MM.1S (cell line): ENCODE measurements around the gene TNMD.

Source experiments
- DNase-seq: peaks from one replicate; pipeline ENCODE4 v3.0.0-alpha.2; 2015
- H2AFZ ChIP-seq: fragments of 300-600 bp; sonication (generic); 2 replicates; pipeline ENCODE4 v1.6.0; 2016; ENCODE audit warnings: antibody characterized with exemption, low read length
- H3F3A ChIP-seq: fragments of 300-600 bp; sonication (generic); 2 replicates; pipeline ENCODE4 v1.6.1; 2016; ENCODE audit warnings: mild to moderate bottlenecking, antibody characterized with exemption, low read length, moderate library complexity, mixed read lengths; ENCODE audit not compliant: insufficient read depth
- H3K27ac ChIP-seq: fragments of 300-600 bp; sonication (generic); 2 replicates; pipeline ENCODE4 v1.5.1; 2016; ENCODE audit warnings: mild to moderate bottlenecking, low read length
- H3K27me3 ChIP-seq: fragments of 300-600 bp; sonication (generic); replicated peaks from 2 replicates; pipeline ENCODE4 v1.6.0; 2016; ENCODE audit warnings: low read length; ENCODE audit not compliant: insufficient read depth
- H3K36me3 ChIP-seq: fragments of 300-600 bp; sonication (generic); replicated peaks from 2 replicates; pipeline ENCODE4 v1.6.1; 2016; ENCODE audit warnings: mild to moderate bottlenecking, low read length, mixed read lengths; ENCODE audit not compliant: insufficient read depth
- H3K4me1 ChIP-seq: fragments of 300-600 bp; sonication (generic); 2 replicates; pipeline ENCODE4 v1.6.1; 2016; ENCODE audit warnings: low read length, mixed read lengths
- H3K4me2 ChIP-seq: fragments of 300-600 bp; sonication (generic); 2 replicates; pipeline ENCODE4 v1.6.0; 2016; ENCODE audit warnings: low read depth, low read length
- H3K4me3 ChIP-seq: fragments of 300-600 bp; sonication (generic); 2 replicates; pipeline ENCODE4 v1.5.1; 2016; ENCODE audit warnings: low read length, mixed read lengths
- H3K79me2 ChIP-seq: fragments of 300-600 bp; sonication (generic); 2 replicates; pipeline ENCODE4 v1.6.1; 2016; ENCODE audit warnings: mixed run types, low read length, mixed read lengths
- H3K9ac ChIP-seq: fragments of 300-600 bp; sonication (generic); 2 replicates; pipeline ENCODE4 v1.6.1; 2016; ENCODE audit warnings: low read length, mixed read lengths
- H3K9me2 ChIP-seq: fragments of 300-600 bp; sonication (generic); replicated peaks from 2 replicates; pipeline ENCODE4 v1.6.1; 2016; ENCODE audit warnings: mild to moderate bottlenecking, low read length, mixed read lengths; ENCODE audit not compliant: insufficient read depth
- H3K9me3 ChIP-seq: fragments of 300-600 bp; sonication (generic); replicated peaks from 2 replicates; pipeline ENCODE4 v1.6.1; 2016; ENCODE audit warnings: mild to moderate bottlenecking, low read length, mixed read lengths; ENCODE audit not compliant: insufficient read depth
- H4K20me1 ChIP-seq: fragments of 300-600 bp; sonication (generic); 2 replicates; pipeline ENCODE4 v1.6.1; 2016; ENCODE audit warnings: mild to moderate bottlenecking, low read length, moderate library complexity, mixed read lengths; ENCODE audit not compliant: insufficient read depth
- EZH2 ChIP-seq: fragments of 300-600 bp; sonication (generic); optimal IDR thresholded peaks from 2 replicates; pipeline ENCODE3; 2017; ENCODE audit warnings: low read depth, mild to moderate bottlenecking, antibody characterized with exemption, low read length, mixed read lengths
- EZH2phosphoT487 ChIP-seq: fragments of 300-600 bp; sonication (generic); IDR thresholded peaks from 2 replicates; pipeline ENCODE4 v1.6.1; 2018; ENCODE audit warnings: antibody characterized with exemption, low read length
- TF ChIP-seq, protein P1 (sequence below): fragments of 300-600 bp; sonication (generic); IDR thresholded peaks from 2 replicates; pipeline ENCODE4 v1.5.1; 2016; ENCODE audit warnings: antibody characterized with exemption, low read length, mixed read lengths

TNMD gene

GRCh38 chrX:100643956-100644860 is 59.5 kb downstream of the TNMD start, which contains the start of gene SRPX2:
TSS of gene SRPX2 (plus strand) at chrX:100644199. CDS start at chrX:100646323, 2,124 bp downstream.
- Histone ChIP-seq H3F3A (no peaks in the 10 kb centered on the region), H2AFZ (no peak within 1 kb of the TSS), H4K20me1 (no peaks in the 10 kb centered on the region), H3K9me3 (no peaks in the 10 kb centered on the region), H3K36me3 (no peaks in the 10 kb centered on the region), H3K9me2 (no peaks in the 10 kb centered on the region), H3K4me1 (no peaks in the 10 kb centered on the region), H3K9ac (no peak within 1 kb of the TSS), H3K4me3 (no peak within 1 kb of the TSS), H3K79me2 (no peaks in the 10 kb centered on the region), H3K4me2 (no peak within 1 kb of the TSS), H3K27ac (no peak within 1 kb of the TSS), H3K27me3 (no peaks in the 10 kb centered on the region)
- no peak for DNase-seq
- TF ChIP-seq EZH2 (no peak), EZH2phosphoT487 (no peak)
- TF ChIP-seq, protein P1, sequence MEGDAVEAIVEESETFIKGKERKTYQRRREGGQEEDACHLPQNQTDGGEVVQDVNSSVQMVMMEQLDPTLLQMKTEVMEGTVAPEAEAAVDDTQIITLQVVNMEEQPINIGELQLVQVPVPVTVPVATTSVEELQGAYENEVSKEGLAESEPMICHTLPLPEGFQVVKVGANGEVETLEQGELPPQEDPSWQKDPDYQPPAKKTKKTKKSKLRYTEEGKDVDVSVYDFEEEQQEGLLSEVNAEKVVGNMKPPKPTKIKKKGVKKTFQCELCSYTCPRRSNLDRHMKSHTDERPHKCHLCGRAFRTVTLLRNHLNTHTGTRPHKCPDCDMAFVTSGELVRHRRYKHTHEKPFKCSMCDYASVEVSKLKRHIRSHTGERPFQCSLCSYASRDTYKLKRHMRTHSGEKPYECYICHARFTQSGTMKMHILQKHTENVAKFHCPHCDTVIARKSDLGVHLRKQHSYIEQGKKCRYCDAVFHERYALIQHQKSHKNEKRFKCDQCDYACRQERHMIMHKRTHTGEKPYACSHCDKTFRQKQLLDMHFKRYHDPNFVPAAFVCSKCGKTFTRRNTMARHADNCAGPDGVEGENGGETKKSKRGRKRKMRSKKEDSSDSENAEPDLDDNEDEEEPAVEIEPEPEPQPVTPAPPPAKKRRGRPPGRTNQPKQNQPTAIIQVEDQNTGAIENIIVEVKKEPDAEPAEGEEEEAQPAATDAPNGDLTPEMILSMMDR: no peak

DNA sequence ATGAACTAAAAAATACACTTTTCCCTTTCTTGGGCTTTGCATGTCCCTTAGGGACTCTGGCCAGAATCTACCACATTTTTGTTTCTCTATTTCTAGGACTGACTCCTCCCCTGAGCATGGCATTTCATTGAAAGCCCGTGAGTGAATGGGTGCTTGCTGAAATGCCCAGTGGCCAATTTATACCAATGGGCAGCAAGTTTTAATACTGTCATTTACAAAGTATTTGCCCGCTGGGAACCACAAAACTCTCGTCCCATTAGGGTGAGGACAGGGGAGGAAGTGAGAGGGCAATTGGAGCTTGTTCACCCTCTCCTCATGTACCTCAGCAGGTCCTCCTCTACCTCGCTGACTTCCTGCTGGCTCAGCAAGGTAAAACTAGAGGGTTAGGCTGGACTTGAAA is 60.4 kb downstream of the TNMD start:
- Histone ChIP-seq H3K27me3 (no peaks in the 10 kb centered on the region), H2AFZ (no peak overlapping the region), H3K4me3 (no peak overlapping the region), H3K36me3 (no peaks in the 10 kb centered on the region), H3K9me2 (no peaks in the 10 kb centered on the region), H3K27ac (no peak overlapping the region), H3K9me3 (no peaks in the 10 kb centered on the region), H3K4me2 (no peak overlapping the region), H3F3A (no peaks in the 10 kb centered on the region), H3K4me1 (no peaks in the 10 kb centered on the region), H4K20me1 (no peaks in the 10 kb centered on the region), H3K79me2 (no peaks in the 10 kb centered on the region), H3K9ac (no peak overlapping the region)
- TF ChIP-seq EZH2phosphoT487 (no peak), EZH2 (no peak)
- TF ChIP-seq, protein P1: no peak
- no peak for DNase-seq

DNA sequence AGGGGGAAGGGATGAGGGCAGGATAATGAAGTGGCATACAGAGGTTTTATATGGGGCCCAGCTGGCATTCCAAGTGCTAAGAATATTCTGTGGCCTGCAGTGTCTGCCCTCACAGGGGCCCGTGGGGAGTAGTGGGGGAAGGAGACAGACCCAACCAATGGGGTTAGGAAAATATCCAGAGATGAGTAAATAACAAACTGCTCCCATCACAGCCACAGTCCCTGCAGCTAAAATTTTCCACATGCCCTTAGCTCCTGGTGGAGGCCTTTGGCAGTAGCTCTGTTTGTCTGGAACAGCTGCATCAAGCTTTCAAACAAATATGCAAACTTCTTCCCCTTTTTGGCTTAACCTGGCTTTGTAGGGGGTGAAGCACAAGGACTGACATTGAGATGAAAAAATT is 62.4 kb downstream of the TNMD start:
- H3K4me3 ChIP-seq: no peak overlapping the region

More for the DNA sequence above, 62.4 kb downstream of the TNMD start:
- Histone ChIP-seq H3K36me3 (no peaks in the 10 kb centered on the region), H3K9me3 (no peaks in the 10 kb centered on the region), H3K27me3 (no peaks in the 10 kb centered on the region), H3K9ac (no peak overlapping the region), H3K4me2 (no peak overlapping the region), H3F3A (no peaks in the 10 kb centered on the region), H3K27ac (no peak overlapping the region), H3K79me2 (no peaks in the 10 kb centered on the region), H3K4me1 (no peaks in the 10 kb centered on the region), H3K9me2 (no peaks in the 10 kb centered on the region), H4K20me1 (no peaks in the 10 kb centered on the region), H2AFZ (no peak overlapping the region)
- DNase-seq: no peak
- TF ChIP-seq EZH2: no peak
- TF ChIP-seq, protein P1: no peak
- no peak for TF ChIP-seq EZH2phosphoT487
